Neuronal stem cell (in vitro differentiated cells): ENCODE data around the gene CDH23.

ENCODE experiments used
- DNase-seq: peaks from one replicate; pipeline ENCODE4 v3.0.0-alpha.2; 2013; ENCODE audit warnings: low spot score
- H2AFZ ChIP-seq: one replicate; pipeline ENCODE4 v1.6.1; 2013; ENCODE audit warnings: mild to moderate bottlenecking, low read length, inconsistent platforms
- H2AK5ac ChIP-seq: 2 replicates; pipeline ENCODE4 v1.6.1; 2013; ENCODE audit warnings: low read depth, mild to moderate bottlenecking, inconsistent platforms, low read length, moderate library complexity, mixed read lengths
- H2BK120ac ChIP-seq: 2 replicates; pipeline ENCODE4 v1.6.1; 2013; ENCODE audit warnings: low read depth, mild to moderate bottlenecking, inconsistent platforms, low read length, moderate library complexity, mixed read lengths
- H2BK12ac ChIP-seq: one replicate; pipeline ENCODE4 v1.6.1; 2013; ENCODE audit warnings: low read length, inconsistent platforms
- H2BK15ac ChIP-seq: 2 replicates; pipeline ENCODE4 v1.6.1; 2013; ENCODE audit warnings: mild to moderate bottlenecking, low read length, inconsistent platforms, mixed read lengths
- H2BK5ac ChIP-seq: one replicate; pipeline ENCODE4 v1.6.1; 2013; ENCODE audit warnings: inconsistent platforms, mild to moderate bottlenecking, low read length, moderate library complexity
- H3K14ac ChIP-seq: one replicate; pipeline ENCODE4 v1.6.1; 2013; ENCODE audit warnings: low read length, inconsistent platforms
- H3K18ac ChIP-seq: 2 replicates; pipeline ENCODE4 v1.6.1; 2013; ENCODE audit warnings: low read length, inconsistent platforms
- H3K23ac ChIP-seq: 2 replicates; pipeline ENCODE4 v1.6.1; 2013; ENCODE audit warnings: low read depth, mild to moderate bottlenecking, mixed read lengths, low read length, inconsistent platforms; ENCODE audit not compliant: poor library complexity
- H3K27ac ChIP-seq: replicated peaks from 3 replicates; pipeline ENCODE4 v1.5.1; 2013; ENCODE audit warnings: low read length, inconsistent platforms
- H3K27me3 ChIP-seq, 3 experiments: 2 replicates each; pipeline ENCODE4 v1.6.1; 2013; ENCODE audit warnings: low read length in 3 of 3, mild to moderate bottlenecking in 2 of 3, inconsistent platforms in 1 of 3, low read depth in 1 of 3, mixed read lengths in 1 of 3, moderate library complexity in 1 of 3; ENCODE audit not compliant: control insufficient read depth in 3 of 3, insufficient read depth in 3 of 3
- H3K36me3 ChIP-seq, 2 donors: replicated peaks in 1 of 2; 2 replicates each; pipeline ENCODE4 v1.6.1; 2013; ENCODE audit warnings: low read length in 2 of 2; ENCODE audit not compliant: control insufficient read depth in 2 of 2, insufficient read depth in 2 of 2
- H3K4ac ChIP-seq: 2 replicates; pipeline ENCODE4 v1.6.1; 2013; ENCODE audit warnings: inconsistent platforms, mild to moderate bottlenecking, low read length, moderate library complexity
- H3K4me1 ChIP-seq, 2 donors: 1 replicate in 1 of 2; 2 replicates in 1 of 2; pipeline ENCODE4 v1.6.1; 2013; ENCODE audit warnings: low read length in 2 of 2, low read depth in 1 of 2; ENCODE audit not compliant: control insufficient read depth in 2 of 2, insufficient read depth in 1 of 2
- H3K4me2 ChIP-seq: one replicate; pipeline ENCODE4 v1.6.1; 2013; ENCODE audit warnings: mild to moderate bottlenecking, low read length, inconsistent platforms; ENCODE audit not compliant: insufficient read depth, poor library complexity, severe bottlenecking
- H3K4me3 ChIP-seq, 2 donors: 2 replicates each; pipeline ENCODE4 v1.5.1; 2013; ENCODE audit warnings: low read length in 2 of 2, mild to moderate bottlenecking in 2 of 2, inconsistent platforms in 1 of 2, moderate library complexity in 1 of 2
- H3K79me1 ChIP-seq: one replicate; pipeline ENCODE4 v1.6.1; 2013; ENCODE audit warnings: low read depth, mild to moderate bottlenecking, inconsistent platforms, low read length, moderate library complexity
- H3K9ac ChIP-seq: one replicate; pipeline ENCODE4 v1.6.1; 2013; ENCODE audit warnings: mild to moderate bottlenecking, low read depth, low read length, inconsistent platforms; ENCODE audit not compliant: poor library complexity
- H3K9me3 ChIP-seq, 2 donors: replicated peaks in 1 of 2; 2 replicates each; pipeline versions ENCODE3 to v1.6.1; 2013; ENCODE audit warnings: low read length in 2 of 2, mild to moderate bottlenecking in 2 of 2, inconsistent platforms in 1 of 2, low read depth in 1 of 2, mixed read lengths in 1 of 2, moderate library complexity in 1 of 2; ENCODE audit not compliant: control insufficient read depth in 2 of 2, insufficient read depth in 1 of 2
- H4K8ac ChIP-seq: one replicate; pipeline ENCODE4 v1.6.1; 2013; ENCODE audit warnings: low read depth, mild to moderate bottlenecking, inconsistent platforms, low read length, moderate library complexity
- H4K91ac ChIP-seq: one replicate; pipeline ENCODE4 v1.6.1; 2013; ENCODE audit warnings: low read length, low read depth, mild to moderate bottlenecking, inconsistent platforms; ENCODE audit not compliant: poor library complexity
- WGBS, 2 donors: extraction: QIAGEN DNeasy Blood & Tissue Kit; methylation state at CpG; one replicate each; pipeline ENCODE4 v1.1.7; 2013; ENCODE audit warnings: missing lambda C conversion rate in 2 of 2, mixed read lengths in 1 of 2; ENCODE audit not compliant: insufficient read length in 2 of 2, insufficient replicate concordance in 1 of 2; ENCODE audit errors: extremely low coverage in 2 of 2; 5-methylcytosine and 5-hydroxymethylcytosine counted together

Gene CDH23

GRCh38 chr10:71765906-71766716, 369.4 kb downstream of the CDH23 start:
- Histone ChIP-seq H3K14ac (no peak overlapping the region), H2AFZ (no peak overlapping the region), H2BK12ac (no peak overlapping the region), H3K4me2 (no peak overlapping the region), H4K8ac (no peak overlapping the region), H3K4me1 (peaks cover 2 to 5% of the 10 kb centered on the region in 2 donors), H4K91ac (no peak overlapping the region), H3K4ac (no peak overlapping the region), H3K27ac (no peak overlapping the region), H3K4me3 (no peak overlapping the region), H3K79me1 (no peaks in the 10 kb centered on the region), H3K36me3 (no peaks in the 10 kb centered on the region), H2BK15ac (no peak overlapping the region), H3K9me3 (peaks cover 0 to 3% of the 10 kb centered on the region in 2 donors), H3K27me3 (peaks cover 0 to 31% (median 0%) of the 10 kb centered on the region in 3 experiments), H2BK120ac (no peak overlapping the region), H3K18ac (no peak overlapping the region), H2BK5ac (peak overlapping the region; percentile 26), H2AK5ac (peak overlapping the region; percentile 40), H3K23ac (no peak overlapping the region), H3K9ac (no peak overlapping the region)
- DNase-seq, result no peak
- WGBS, 2 donors, result no CpG with 5 or more reads among the region's 22 CpGs

DNA sequence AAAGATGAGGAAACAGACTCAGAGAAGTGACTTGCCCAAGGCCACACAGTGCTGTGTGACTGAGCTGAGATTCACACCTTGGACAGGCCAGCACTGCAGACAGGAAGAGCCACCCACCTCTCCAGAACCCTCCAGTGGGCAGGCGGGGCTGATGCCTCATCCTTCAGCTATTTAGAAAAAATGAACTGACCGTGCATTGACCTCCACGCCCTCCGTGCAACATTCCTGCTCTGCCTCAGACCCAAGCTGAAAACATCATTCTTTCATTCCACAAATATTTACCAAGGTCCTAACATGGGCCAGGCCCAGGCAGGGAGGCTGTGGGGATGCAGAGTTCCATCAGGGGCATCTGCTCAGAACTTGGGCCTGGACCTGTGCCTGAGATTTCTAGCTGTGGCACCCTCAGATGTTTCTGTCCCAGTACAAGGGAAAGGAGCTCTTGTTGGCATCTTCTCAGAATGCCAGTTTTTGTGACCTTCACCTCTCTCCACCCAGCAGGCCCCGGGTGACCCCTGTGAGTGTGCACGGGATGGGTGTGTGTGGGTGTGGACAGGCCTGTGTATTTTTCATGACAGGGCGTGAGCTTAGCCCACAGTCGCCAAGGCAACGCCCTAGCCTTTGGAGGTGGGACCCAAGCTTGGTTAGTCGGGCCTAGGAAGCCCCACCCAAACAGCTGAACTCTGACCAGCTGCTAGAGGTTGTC, 370.1 kb downstream of the CDH23 start:
- H3K4me1 ChIP-seq, result peaks cover 2 to 5% of the 10 kb centered on the region in 2 donors
- no peak overlapping the region for H2BK15ac ChIP-seq
- H3K27ac ChIP-seq, result no peak overlapping the region
- no peak overlapping the region for H2BK12ac ChIP-seq
- H3K18ac ChIP-seq, result peak overlapping the region; percentile 16
- DNase-seq, result no peak
- no peak overlapping the region for H3K4ac ChIP-seq
- H3K14ac ChIP-seq, result no peak overlapping the region
- H3K4me3 ChIP-seq, result no peak overlapping the region
- no peak overlapping the region for H3K23ac ChIP-seq
- H3K36me3 ChIP-seq, result no peaks in the 10 kb centered on the region
- no peak overlapping the region for H2AFZ ChIP-seq
- no CpG with 5 or more reads among the region's 10 CpGs for WGBS, 2 donors
- H3K27me3 ChIP-seq, result peaks cover 0 to 38% (median 2%) of the 10 kb centered on the region in 3 experiments
- H3K9me3 ChIP-seq, result no peaks in the 10 kb centered on the region
- no peak overlapping the region for H3K9ac ChIP-seq
- H4K91ac ChIP-seq, result no peak overlapping the region
- H3K4me2 ChIP-seq, result no peak overlapping the region
- H2AK5ac ChIP-seq, result peak overlapping the region; percentile 17
- H4K8ac ChIP-seq, result no peak overlapping the region
- no peaks in the 10 kb centered on the region for H3K79me1 ChIP-seq
- no peak overlapping the region for H2BK5ac ChIP-seq
- no peak overlapping the region for H2BK120ac ChIP-seq

GRCh38 chr10:71767420-71768035, 370.8 kb downstream of the CDH23 start:
- Histone ChIP-seq H2BK120ac (no peak overlapping the region), H2AK5ac (peak overlapping the region; percentile 25), H2BK5ac (peak overlapping the region; percentile 79), H2BK15ac (peak overlapping the region; percentile 38), H3K36me3 (no peaks in the 10 kb centered on the region), H2AFZ (peak overlapping the region; percentile 11), H3K4me2 (no peak overlapping the region), H3K4ac (no peak overlapping the region), H2BK12ac (no peak overlapping the region), H3K9me3 (no peaks in the 10 kb centered on the region), H3K14ac (no peak overlapping the region), H3K4me1 (peaks cover 2 to 5% of the 10 kb centered on the region in 2 donors), H3K18ac (peak overlapping the region; percentile 24), H4K8ac (no peak overlapping the region), H3K23ac (no peak overlapping the region), H3K27ac (no peak overlapping the region), H3K4me3 (no peak overlapping the region), H3K27me3 (peaks cover 0 to 45% (median 8%) of the 10 kb centered on the region in 3 experiments), H3K79me1 (no peaks in the 10 kb centered on the region), H3K9ac (peak overlapping the region; percentile 51), H4K91ac (no peak overlapping the region)
- no peak for DNase-seq
- WGBS, 2 donors, result no CpG with 5 or more reads among the region's 10 CpGs
